ENCODE results near the gene MAP2K6.

MAP2K6 gene

GRCh38 chr17:69414408-69415274 lies at the start of gene MAP2K6:
TSS of gene MAP2K6 (plus strand) at chr17:69414697. CDS start at chr17:69414985, 288 bp downstream.
- DNase-seq: peak; percentile 85

- DNase-seq: no peak
Observed at GRCh38 chr17:69367298-69367697, 47.2 kb upstream of the MAP2K6 start.

- DNase-seq: no peak
Observed at GRCh38 chr17:69373069-69373468, 41.4 kb upstream of the MAP2K6 start.

- no peak for DNase-seq
Observed at GRCh38 chr17:69375229-69375628, 39.3 kb upstream of the MAP2K6 start.

- DNase-seq: no peak
Observed at GRCh38 chr17:69388822-69389442, 25.6 kb upstream of the MAP2K6 start.

GRCh38 chr17:69390795-69391501 lies 23.5 kb upstream of the MAP2K6 start:
- no peak for DNase-seq

GRCh38 chr17:69401251-69401650 lies 13.2 kb upstream of the MAP2K6 start:
- DNase-seq: no peak

- no peak for DNase-seq
Observed at GRCh38 chr17:69402052-69402451, 12.4 kb upstream of the MAP2K6 start.

GRCh38 chr17:69404399-69404798 lies 10.1 kb upstream of the MAP2K6 start:
- DNase-seq: no peak

GRCh38 chr17:69405096-69405495 lies 9.4 kb upstream of the MAP2K6 start:
- DNase-seq: no peak

GRCh38 chr17:69406941-69407340 lies 7.6 kb upstream of the MAP2K6 start:
- no peak for DNase-seq

GRCh38 chr17:69407759-69408158 lies 6.7 kb upstream of the MAP2K6 start:
- DNase-seq: no peak

GRCh38 chr17:69410671-69411070 lies 3.8 kb upstream of the MAP2K6 start:
- no peak for DNase-seq

- DNase-seq: no peak
Observed at GRCh38 chr17:69411766-69412165, 2.7 kb upstream of the MAP2K6 start.

GRCh38 chr17:69412251-69412671 lies 2.2 kb upstream of the MAP2K6 start:
- DNase-seq: no peak

- no peak for DNase-seq
Observed at GRCh38 chr17:69415431-69415830, 934 bp downstream of the MAP2K6 start.

- no peak for DNase-seq
Observed at GRCh38 chr17:69417545-69418483, 3.3 kb downstream of the MAP2K6 start.

- DNase-seq: no peak
Observed at GRCh38 chr17:69418535-69418934, 4.0 kb downstream of the MAP2K6 start.

GRCh38 chr17:69423450-69423849 lies 9.0 kb downstream of the MAP2K6 start:
- DNase-seq: no peak

GRCh38 chr17:69424287-69425041 lies 10.0 kb downstream of the MAP2K6 start:
- no peak for DNase-seq

- DNase-seq: no peak
Observed at GRCh38 chr17:69425978-69426377, 11.5 kb downstream of the MAP2K6 start.

All from activated CD4-positive, alpha-beta T cell treated with anti-CD3 and anti-CD28 coated beads, Interleukin-2, amount 50 U/mL, for 16 hours (primary cell).